ENCODE data around the gene KRTAP10-3. TPM values are rescaled to one million over a fixed set of nuclear protein-coding genes. Genes with fewer than 3 reads are reported as not detected.

The KRTAP10-3 gene
- total and polyA plus RNA-seq, 9 of the 15 experiments (the other 6 are each of a cell fraction or from before 2014, with no cell fraction given), result not detected

DNA sequence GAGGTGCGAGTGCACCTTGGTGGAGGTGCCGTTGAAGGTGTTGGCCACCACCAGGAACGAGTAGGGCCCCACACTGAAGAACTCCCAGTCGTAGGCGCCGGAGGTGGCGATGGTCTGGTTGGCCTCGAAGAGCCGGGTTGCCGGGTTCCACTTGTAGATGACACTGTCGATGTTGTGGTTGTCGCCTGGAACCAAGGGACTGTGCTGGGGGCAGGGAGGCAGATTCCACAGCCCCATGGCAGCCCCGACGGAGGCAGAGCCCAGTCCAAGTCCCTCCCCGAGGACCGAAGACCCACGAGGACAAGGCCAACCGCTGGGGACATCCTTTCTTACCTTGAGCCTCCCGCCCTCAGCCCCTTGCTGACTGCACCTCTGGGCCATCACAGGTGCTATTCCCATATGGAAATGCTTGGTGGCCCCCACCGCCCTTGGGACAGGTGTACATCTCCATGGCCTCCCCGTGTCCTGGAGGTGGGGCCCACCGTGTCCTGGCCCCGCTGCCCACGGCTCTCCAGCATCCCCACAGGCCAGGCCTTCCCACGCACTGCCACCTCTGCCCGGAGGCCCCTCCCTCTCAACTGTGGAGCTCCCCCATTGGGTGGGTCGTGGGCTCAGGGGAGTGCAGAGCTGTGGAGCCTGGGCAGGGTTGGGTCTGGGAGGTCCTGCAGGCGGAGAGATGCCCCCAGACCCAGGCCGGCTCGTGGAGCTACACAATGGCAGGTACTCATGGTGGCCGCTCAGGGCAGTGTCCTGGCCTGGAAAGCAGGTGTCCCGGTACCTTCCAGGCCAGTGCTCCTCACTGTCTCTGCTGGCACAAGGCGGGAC is 36.5 kb downstream of the KRTAP10-3 start (continued):
- TF ChIP-seq, protein P1, sequence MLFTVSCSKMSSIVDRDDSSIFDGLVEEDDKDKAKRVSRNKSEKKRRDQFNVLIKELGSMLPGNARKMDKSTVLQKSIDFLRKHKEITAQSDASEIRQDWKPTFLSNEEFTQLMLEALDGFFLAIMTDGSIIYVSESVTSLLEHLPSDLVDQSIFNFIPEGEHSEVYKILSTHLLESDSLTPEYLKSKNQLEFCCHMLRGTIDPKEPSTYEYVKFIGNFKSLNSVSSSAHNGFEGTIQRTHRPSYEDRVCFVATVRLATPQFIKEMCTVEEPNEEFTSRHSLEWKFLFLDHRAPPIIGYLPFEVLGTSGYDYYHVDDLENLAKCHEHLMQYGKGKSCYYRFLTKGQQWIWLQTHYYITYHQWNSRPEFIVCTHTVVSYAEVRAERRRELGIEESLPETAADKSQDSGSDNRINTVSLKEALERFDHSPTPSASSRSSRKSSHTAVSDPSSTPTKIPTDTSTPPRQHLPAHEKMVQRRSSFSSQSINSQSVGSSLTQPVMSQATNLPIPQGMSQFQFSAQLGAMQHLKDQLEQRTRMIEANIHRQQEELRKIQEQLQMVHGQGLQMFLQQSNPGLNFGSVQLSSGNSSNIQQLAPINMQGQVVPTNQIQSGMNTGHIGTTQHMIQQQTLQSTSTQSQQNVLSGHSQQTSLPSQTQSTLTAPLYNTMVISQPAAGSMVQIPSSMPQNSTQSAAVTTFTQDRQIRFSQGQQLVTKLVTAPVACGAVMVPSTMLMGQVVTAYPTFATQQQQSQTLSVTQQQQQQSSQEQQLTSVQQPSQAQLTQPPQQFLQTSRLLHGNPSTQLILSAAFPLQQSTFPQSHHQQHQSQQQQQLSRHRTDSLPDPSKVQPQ (CRISPR knock-in tag; IDR thresholded peaks at IDR 0.05; ENCODE audit: borderline replicate concordance), result no peak
- TF ChIP-seq, protein P2, sequence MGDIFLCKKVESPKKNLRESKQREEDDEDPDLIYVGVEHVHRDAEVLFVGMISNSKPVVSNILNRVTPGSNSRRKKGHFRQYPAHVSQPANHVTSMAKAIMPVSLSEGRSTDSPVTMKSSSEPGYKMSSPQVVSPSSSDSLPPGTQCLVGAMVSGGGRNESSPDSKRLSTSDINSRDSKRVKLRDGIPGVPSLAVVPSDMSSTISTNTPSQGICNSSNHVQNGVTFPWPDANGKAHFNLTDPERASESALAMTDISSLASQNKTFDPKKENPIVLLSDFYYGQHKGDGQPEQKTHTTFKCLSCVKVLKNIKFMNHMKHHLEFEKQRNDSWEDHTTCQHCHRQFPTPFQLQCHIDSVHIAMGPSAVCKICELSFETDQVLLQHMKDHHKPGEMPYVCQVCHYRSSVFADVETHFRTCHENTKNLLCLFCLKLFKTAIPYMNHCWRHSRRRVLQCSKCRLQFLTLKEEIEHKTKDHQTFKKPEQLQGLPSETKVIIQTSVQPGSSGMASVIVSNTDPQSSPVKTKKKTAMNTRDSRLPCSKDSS (IDR thresholded peaks at IDR 0.05; ENCODE audit: low read depth, partially characterized antibody), result no peak
- TF ChIP-seq, protein P3, sequence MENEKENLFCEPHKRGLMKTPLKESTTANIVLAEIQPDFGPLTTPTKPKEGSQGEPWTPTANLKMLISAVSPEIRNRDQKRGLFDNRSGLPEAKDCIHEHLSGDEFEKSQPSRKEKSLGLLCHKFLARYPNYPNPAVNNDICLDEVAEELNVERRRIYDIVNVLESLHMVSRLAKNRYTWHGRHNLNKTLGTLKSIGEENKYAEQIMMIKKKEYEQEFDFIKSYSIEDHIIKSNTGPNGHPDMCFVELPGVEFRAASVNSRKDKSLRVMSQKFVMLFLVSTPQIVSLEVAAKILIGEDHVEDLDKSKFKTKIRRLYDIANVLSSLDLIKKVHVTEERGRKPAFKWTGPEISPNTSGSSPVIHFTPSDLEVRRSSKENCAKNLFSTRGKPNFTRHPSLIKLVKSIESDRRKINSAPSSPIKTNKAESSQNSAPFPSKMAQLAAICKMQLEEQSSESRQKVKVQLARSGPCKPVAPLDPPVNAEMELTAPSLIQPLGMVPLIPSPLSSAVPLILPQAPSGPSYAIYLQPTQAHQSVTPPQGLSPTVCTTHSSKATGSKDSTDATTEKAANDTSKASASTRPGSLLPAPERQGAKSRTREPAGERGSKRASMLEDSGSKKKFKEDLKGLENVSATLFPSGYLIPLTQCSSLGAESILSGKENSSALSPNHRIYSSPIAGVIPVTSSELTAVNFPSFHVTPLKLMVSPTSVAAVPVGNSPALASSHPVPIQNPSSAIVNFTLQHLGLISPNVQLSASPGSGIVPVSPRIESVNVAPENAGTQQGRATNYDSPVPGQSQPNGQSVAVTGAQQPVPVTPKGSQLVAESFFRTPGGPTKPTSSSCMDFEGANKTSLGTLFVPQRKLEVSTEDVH (IDR thresholded peaks at IDR 0.05; ENCODE audit: low read depth, partially characterized antibody), result no peak
